Upper lobe of left lung (tissue), 6 donors: ENCODE results near the gene AFF3. TPM values are rescaled to one million over a fixed set of nuclear protein-coding genes. Genes with fewer than 3 reads are reported as not detected.

Experiments
- ATAC-seq, 2 donors: fragments of 200-7000 bp; cut with Tn5 transposase; one replicate each; pipeline ENCODE4 v1.9.1; 2022; ENCODE audit warnings: mild to moderate bottlenecking in 2 of 2, moderate library complexity in 2 of 2; ENCODE audit not compliant: low FRiP score in 2 of 2
- DNase-seq, 2 donors: peaks; one replicate each; pipeline ENCODE4 v3.0.0-alpha.2; 2019 to 2020
- H3K27ac ChIP-seq, 4 donors: fragments of 200-600 bp; sonication (generic); one replicate each; pipeline ENCODE4 v1.5.1; 2016 to 2019
- H3K27me3 ChIP-seq, 4 donors: fragments of 200-600 bp; sonication (generic); one replicate each; pipeline ENCODE4 v1.5.1; 2017 to 2019
- H3K36me3 ChIP-seq, 4 donors: fragments of 200-600 bp; sonication (generic); one replicate each; pipeline ENCODE4 v1.5.1; 2016 to 2019
- H3K4me1 ChIP-seq, 4 donors: fragments of 200-600 bp; sonication (generic); one replicate each; pipeline ENCODE4 v1.5.1; 2018 to 2019
- H3K4me3 ChIP-seq, 4 donors: fragments of 200-600 bp; sonication (generic); one replicate each; pipeline ENCODE4 v1.5.1; 2017 to 2019; ENCODE audit warnings: mild to moderate bottlenecking in 2 of 4, moderate library complexity in 1 of 4
- H3K9me3 ChIP-seq, 4 donors: fragments of 200-600 bp; sonication (generic); one replicate each; pipeline ENCODE4 v1.5.1; 2018 to 2019
- CTCF ChIP-seq, 6 experiments: fragments of 450-650 bp in 4 of 6; fragments of 200-600 bp in 2 of 6; sonication (generic) in 2 of 6; IDR thresholded peaks; one replicate each; pipeline ENCODE4 v1.5.1; 2016 to 2019; ENCODE audit warnings: antibody characterized with exemption in 6 of 6
- EP300 ChIP-seq, 4 donors: sonication (generic); formaldehyde crosslinking; IDR thresholded peaks; one replicate each; pipeline ENCODE4 v1.5.1; 2017; ENCODE audit warnings: antibody characterized with exemption in 4 of 4, control low read depth in 2 of 4
- POLR2A ChIP-seq, 4 donors: fragments of 450-650 bp; IDR thresholded peaks; one replicate each; pipeline ENCODE4 v1.5.1; 2016 to 2017; ENCODE audit warnings: antibody characterized with exemption in 4 of 4, mild to moderate bottlenecking in 2 of 4
- POLR2AphosphoS5 ChIP-seq, 2 donors: sonication (generic); formaldehyde crosslinking; IDR thresholded peaks; one replicate each; pipeline ENCODE4 v1.5.1; 2017; ENCODE audit warnings: antibody characterized with exemption in 2 of 2
- WGBS, 2 donors: methylation state at CpG; one replicate each; pipeline ENCODE4 v1.1.5; 2017 to 2018; 5-methylcytosine and 5-hydroxymethylcytosine counted together
- total RNA-seq, 6 donors: library from RNA; depleted of rRNA in 4 of 6; stranded (reverse); fragments of >200 nt in 4 of 6; gene quantifications; one replicate each; pipeline versions ENCODE4 v1.1.0 to v1.2.1, GENCODE V29; 2016 to 2021
- donor health status: DM: no; HTN: no; CAD: no; lungs with moderate emphysema.
- donor health status: DM: no; HTN: yes; CAD: no; lungs with severe emphysema.

The AFF3 gene
- total RNA-seq, 6 donors from 2014 or later: 21.0 to 195 (median 47.9) TPM

GRCh38 chr2:100050685-100051084 lies 91.7 kb downstream of the AFF3 start:
- Histone ChIP-seq H3K4me1 (peaks cover 0 to 16% (median 9%) of the 10 kb centered on the region in 4 donors), H3K27ac (no peak overlapping the region), H3K36me3 (no peaks in the 10 kb centered on the region), H3K9me3 (no peaks in the 10 kb centered on the region), H3K4me3 (no peak overlapping the region), H3K27me3 (no peaks in the 10 kb centered on the region)
- ATAC-seq (no peak), DNase-seq (no peak)
- 95 to 97% methylated on average over 5 to 6 of the region's 6 CpGs for WGBS, 2 donors
- TF ChIP-seq POLR2AphosphoS5 (IDR thresholded peaks at IDR 0.05): no peak
- TF ChIP-seq EP300 (IDR thresholded peaks at IDR 0.05): no peak
- no peak for TF ChIP-seq POLR2A (IDR thresholded peaks at IDR 0.05)
- no peak for TF ChIP-seq CTCF (IDR thresholded peaks at IDR 0.05)

GRCh38 chr2:100046961-100047947 lies 95.1 kb downstream of the AFF3 start:
- no peak overlapping the region for H3K4me3 ChIP-seq
- H3K9me3 ChIP-seq: no peaks in the 10 kb centered on the region
- no peaks in the 10 kb centered on the region for H3K36me3 ChIP-seq
- no peak overlapping the region for H3K27ac ChIP-seq
- peaks cover 0 to 8% (median 4%) of the 10 kb centered on the region in 4 donors for H3K4me1 ChIP-seq
- WGBS, 2 donors: 83 to 89% methylated on average over 15 of the region's 15 CpGs
- DNase-seq: peak in 1 of 2 donors; percentile 11
- no peaks in the 10 kb centered on the region for H3K27me3 ChIP-seq
- no peak for TF ChIP-seq CTCF (IDR thresholded peaks at IDR 0.05)
- TF ChIP-seq POLR2A (IDR thresholded peaks at IDR 0.05): no peak
- no peak for TF ChIP-seq POLR2AphosphoS5 (IDR thresholded peaks at IDR 0.05)
- no peak for TF ChIP-seq EP300 (IDR thresholded peaks at IDR 0.05)
- ATAC-seq: no peak

- H3K27ac ChIP-seq: no peak overlapping the region
- no peaks in the 10 kb centered on the region for H3K9me3 ChIP-seq
- no peak for TF ChIP-seq EP300 (IDR thresholded peaks at IDR 0.05)
- no peak for TF ChIP-seq POLR2AphosphoS5 (IDR thresholded peaks at IDR 0.05)
- TF ChIP-seq POLR2A (IDR thresholded peaks at IDR 0.05): no peak
- TF ChIP-seq CTCF (IDR thresholded peaks at IDR 0.05): no peak
- no peak overlapping the region for H3K4me3 ChIP-seq
- WGBS, 2 donors: 82 to 90% methylated on average over 9 of the region's 9 CpGs
- DNase-seq (no peak), ATAC-seq (no peak)
- peaks cover 0 to 11% (median 4%) of the 10 kb centered on the region in 4 donors for H3K4me1 ChIP-seq
- H3K36me3 ChIP-seq: no peaks in the 10 kb centered on the region
- H3K27me3 ChIP-seq: no peaks in the 10 kb centered on the region
Measured at GRCh38 chr2:100045000-100045399, 97.4 kb downstream of the AFF3 start.

GRCh38 chr2:100043891-100044255 lies 98.5 kb downstream of the AFF3 start:
- no peaks in the 10 kb centered on the region for H3K36me3 ChIP-seq
- TF ChIP-seq POLR2A (IDR thresholded peaks at IDR 0.05) (no peak), POLR2AphosphoS5 (IDR thresholded peaks at IDR 0.05) (no peak), EP300 (IDR thresholded peaks at IDR 0.05) (no peak), CTCF (IDR thresholded peaks at IDR 0.05) (no peak)
- H3K4me3 ChIP-seq: no peak overlapping the region
- ATAC-seq (no peak), DNase-seq (no peak)
- no peak overlapping the region for H3K27ac ChIP-seq
- no peaks in the 10 kb centered on the region for H3K9me3 ChIP-seq
- WGBS, 2 donors: 92 to 95% methylated on average over 8 of the region's 8 CpGs
- peaks cover 0 to 11% (median 6%) of the 10 kb centered on the region in 4 donors for H3K4me1 ChIP-seq
- H3K27me3 ChIP-seq: no peaks in the 10 kb centered on the region
